Caco-2 (cell line): ENCODE data around the gene MCC. TPM values are rescaled to one million over a fixed set of nuclear protein-coding genes. Genes with fewer than 3 reads are reported as not detected.

Experiments used
- BruUV-seq: library from RNA; stranded (reverse); fragments of 400-500 nt; replicated peaks from 2 replicates; lab custom pipeline; 2021; lab: Mats Ljungman, UMichigan
- CTCF ChIA-PET: fragments of 300-600 bp; sonication (Branson Sonifier 250); formaldehyde crosslinking; loops from one replicate; lab custom pipeline; 2022; ENCODE audit warnings: antibody characterized with exemption; lab: Charles Lee
- POLR2A ChIA-PET: fragments of 300-600 bp; sonication (Branson Sonifier 250); formaldehyde crosslinking; loops from one replicate; lab custom pipeline; 2022; ENCODE audit warnings: antibody characterized with exemption; lab: Charles Lee
- DNase-seq, 2 experiments: peaks; one replicate each; pipeline versions ENCODE4 v3.0.0 to v3.0.0-alpha.2; 2020 to 2022
- H3K27me3 ChIP-seq: replicated peaks from 2 replicates; pipeline ENCODE4 v1.6.0; 2011; ENCODE audit warnings: low read length; ENCODE audit not compliant: control insufficient read depth, insufficient read depth
- H3K36me3 ChIP-seq: 2 replicates; pipeline ENCODE4 v1.5.1; 2011; ENCODE audit warnings: low read length; ENCODE audit not compliant: control insufficient read depth, insufficient read depth
- H3K4me1 ChIP-seq: fragments of 250-450 bp; sonication (Bioruptor Pico); 2 replicates; pipeline ENCODE4 v1.5.1; 2020; ENCODE audit warnings: mild to moderate bottlenecking
- H3K4me3 ChIP-seq: 2 replicates; pipeline ENCODE4 v1.5.1; 2011; ENCODE audit warnings: low read depth, mild to moderate bottlenecking, control low read depth, low read length
- H3K9me3 ChIP-seq: fragments of 250-450 bp; sonication (Bioruptor Pico); 2 replicates; pipeline ENCODE4 v1.5.1; 2020; ENCODE audit warnings: mild to moderate bottlenecking, moderate library complexity
- H3K27ac Mint-ChIP-seq: one replicate; pipeline ENCODE4 v1.8.0; 2022; ENCODE audit warnings: mixed read lengths; ENCODE audit not compliant: unreplicated experiment
- H3K27me3 Mint-ChIP-seq: one replicate; pipeline ENCODE4 v1.8.0; 2022; ENCODE audit warnings: mixed read lengths; ENCODE audit not compliant: insufficient read depth, unreplicated experiment
- H3K36me3 Mint-ChIP-seq: one replicate; pipeline ENCODE4 v1.8.0; 2022; ENCODE audit warnings: mild to moderate bottlenecking, mixed read lengths; ENCODE audit not compliant: insufficient read depth, unreplicated experiment
- H3K4me1 Mint-ChIP-seq: one replicate; pipeline ENCODE4 v1.8.0; 2022; ENCODE audit warnings: low read depth, mixed read lengths; ENCODE audit not compliant: unreplicated experiment
- H3K4me3 Mint-ChIP-seq: one replicate; pipeline ENCODE4 v1.8.0; 2022; ENCODE audit warnings: mild to moderate bottlenecking, moderate library complexity, mixed read lengths; ENCODE audit not compliant: unreplicated experiment
- H3K9me3 Mint-ChIP-seq: one replicate; pipeline ENCODE4 v1.8.0; 2022; ENCODE audit warnings: mixed read lengths; ENCODE audit not compliant: unreplicated experiment
- CTCF ChIP-seq, 2 experiments: fragments of 200-600 bp in 1 of 2; IDR thresholded peaks; 1 replicate in 1 of 2; 2 replicates in 1 of 2; pipeline versions ENCODE4 v1.5.1 to v1.8.0; 2011 to 2022; ENCODE audit warnings: antibody characterized with exemption in 1 of 2, control low read depth in 1 of 2, inconsistent platforms in 1 of 2, low read depth in 1 of 2, low read length in 1 of 2, mild to moderate bottlenecking in 1 of 2, moderate library complexity in 1 of 2; ENCODE audit not compliant: insufficient read depth in 1 of 2, severe bottlenecking in 1 of 2, unreplicated experiment in 1 of 2
- intact Hi-C: fragments of 100-400 bp; cut with micrococcal nuclease; formaldehyde crosslinking; loops from one replicate; pipeline ENCODE4 v1.10.0; 2022; ENCODE audit not compliant: unreplicated experiment
- total RNA-seq: library from RNA; stranded (reverse); gene quantifications from 2 replicates; pipeline ENCODE4 v1.2.3, GENCODE V29; 2022

The MCC gene
- total RNA-seq, 1 experiment from 2014 or later = 0.09 TPM

GRCh38 chr5:113265190-113265589, 223.1 kb downstream of the MCC start:
- ChIA-PET CTCF (no interaction called here), POLR2A (no interaction called here)

GRCh38 chr5:113264046-113264445, 224.2 kb downstream of the MCC start:
- Mint-ChIP-seq H3K27me3 (peaks cover 19% of the 10 kb centered on the region), H3K4me1 (no peaks in the 10 kb centered on the region), H3K36me3 (no peaks in the 10 kb centered on the region), H3K27ac (no peak overlapping the region), H3K4me3 (no peak overlapping the region), H3K9me3 (no peaks in the 10 kb centered on the region)
- H3K4me3 ChIP-seq = no peak overlapping the region
- ChIA-PET CTCF (no interaction called here), POLR2A (no interaction called here)
- intact Hi-C loops = no loop called here
- H3K27me3 ChIP-seq = no peaks in the 10 kb centered on the region
- H3K9me3 ChIP-seq = no peaks in the 10 kb centered on the region; the same call in 1 of the 2 replicates
- no peaks in the 10 kb centered on the region for H3K4me1 ChIP-seq
- no TSS peak for BruUV-seq
- H3K36me3 ChIP-seq = no peaks in the 10 kb centered on the region
- no peak for TF ChIP-seq CTCF (IDR thresholded peaks at IDR 0.05; ENCODE audit: insufficient read depth in 1 of 2, low read depth in 1 of 2, low read length in 1 of 2, severe bottlenecking in 1 of 2, unreplicated experiment in 1 of 2)
- DNase-seq = no peak

More at GRCh38 chr5:113265190-113265589, 223.1 kb downstream of the MCC start:
- intact Hi-C loops = no loop called here
- H3K27me3 ChIP-seq = no peaks in the 10 kb centered on the region
- no peak overlapping the region for H3K27ac Mint-ChIP-seq
- H3K9me3 Mint-ChIP-seq = no peaks in the 10 kb centered on the region
- H3K36me3 ChIP-seq = no peaks in the 10 kb centered on the region
- no peak overlapping the region for H3K4me3 Mint-ChIP-seq
- no peaks in the 10 kb centered on the region for H3K4me1 Mint-ChIP-seq
- TF ChIP-seq CTCF (IDR thresholded peaks at IDR 0.05; ENCODE audit: insufficient read depth in 1 of 2, low read depth in 1 of 2, low read length in 1 of 2, severe bottlenecking in 1 of 2, unreplicated experiment in 1 of 2) = no peak
- H3K4me1 ChIP-seq = no peaks in the 10 kb centered on the region
- no peak overlapping the region for H3K4me3 ChIP-seq
- H3K36me3 Mint-ChIP-seq = no peaks in the 10 kb centered on the region
- no peaks in the 10 kb centered on the region; the same call in 1 of the 2 replicates for H3K9me3 ChIP-seq
- no TSS peak for BruUV-seq
- no peak for DNase-seq
- H3K27me3 Mint-ChIP-seq = peaks cover 19% of the 10 kb centered on the region

GRCh38 chr5:113263545-113263944, 224.7 kb downstream of the MCC start:
- DNase-seq = no peak
- no peaks in the 10 kb centered on the region; the same call in 1 of the 2 replicates for H3K9me3 ChIP-seq
- intact Hi-C loops = no loop called here
- ChIA-PET CTCF (no interaction called here), POLR2A (no interaction called here)
- Mint-ChIP-seq H3K4me3 (no peak overlapping the region), H3K9me3 (no peaks in the 10 kb centered on the region), H3K27me3 (peaks cover 19% of the 10 kb centered on the region), H3K27ac (no peak overlapping the region), H3K36me3 (no peaks in the 10 kb centered on the region), H3K4me1 (no peaks in the 10 kb centered on the region)
- no peaks in the 10 kb centered on the region for H3K36me3 ChIP-seq
- H3K27me3 ChIP-seq = no peaks in the 10 kb centered on the region
- H3K4me1 ChIP-seq = no peaks in the 10 kb centered on the region
- no peak for TF ChIP-seq CTCF (IDR thresholded peaks at IDR 0.05; ENCODE audit: insufficient read depth in 1 of 2, low read depth in 1 of 2, low read length in 1 of 2, severe bottlenecking in 1 of 2, unreplicated experiment in 1 of 2)
- H3K4me3 ChIP-seq = no peak overlapping the region
- no TSS peak for BruUV-seq
